ENCODE measurements around the gene SLC25A26. TPM values are rescaled to one million over a fixed set of nuclear protein-coding genes. Genes with fewer than 3 reads are reported as not detected.

SLC25A26 gene
- total and polyA plus RNA-seq, 4 donors = 19.8 to 23.4 (median 22.5) TPM

- no peaks in the 10 kb centered on the region for H3K27me3 ChIP-seq (ENCODE audit: control insufficient read depth, insufficient read depth, low read length)
- WGBS (ENCODE audit: insufficient coverage) = 80% methylated on average over 2 of the region's 2 CpGs
- H3K36me3 ChIP-seq (ENCODE audit: control insufficient read depth, insufficient read depth, low read length) = peaks cover 38% of the 10 kb centered on the region
- H3K4me1 ChIP-seq (ENCODE audit: control insufficient read depth, insufficient read depth, low read length) = peaks cover 27% of the 10 kb centered on the region
- H3K27ac ChIP-seq (ENCODE audit: low read depth, low read length) = peak overlapping the region; percentile 29
- no peaks in the 10 kb centered on the region for H3K9me3 ChIP-seq (ENCODE audit: control insufficient read depth, insufficient read depth, low read length)
- no peak overlapping the region for H3K4me3 ChIP-seq (ENCODE audit: low read depth, low read length)
- no peak for DNase-seq (ENCODE audit: low read depth in 4 of 6, low spot score in 6 of 6)
Measured at GRCh38 chr3:66392966-66393332, 172.1 kb downstream of the SLC25A26 start.

GRCh38 chr3:66393333-66394005, 172.7 kb downstream of the SLC25A26 start:
- Histone ChIP-seq H3K4me3 (ENCODE audit: low read depth, low read length) (no peak overlapping the region), H3K27me3 (ENCODE audit: control insufficient read depth, insufficient read depth, low read length) (no peaks in the 10 kb centered on the region), H3K36me3 (ENCODE audit: control insufficient read depth, insufficient read depth, low read length) (peaks cover 41% of the 10 kb centered on the region), H3K27ac (ENCODE audit: low read depth, low read length) (peak overlapping the region; percentile 68), H3K9me3 (ENCODE audit: control insufficient read depth, insufficient read depth, low read length) (no peaks in the 10 kb centered on the region), H3K4me1 (ENCODE audit: control insufficient read depth, insufficient read depth, low read length) (peaks cover 31% of the 10 kb centered on the region)
- DNase-seq (ENCODE audit: low read depth in 4 of 6, low spot score in 6 of 6) = peak in 1 of 6 donors; percentile 62
- 58% methylated on average over 5 of the region's 13 CpGs for WGBS (ENCODE audit: insufficient coverage)

- WGBS (ENCODE audit: insufficient coverage) = 53% methylated on average over 10 of the region's 12 CpGs
- Histone ChIP-seq H3K27ac (ENCODE audit: low read depth, low read length) (peak overlapping the region; percentile 68), H3K4me3 (ENCODE audit: low read depth, low read length) (no peak overlapping the region), H3K4me1 (ENCODE audit: control insufficient read depth, insufficient read depth, low read length) (peaks cover 39% of the 10 kb centered on the region), H3K27me3 (ENCODE audit: control insufficient read depth, insufficient read depth, low read length) (no peaks in the 10 kb centered on the region), H3K36me3 (ENCODE audit: control insufficient read depth, insufficient read depth, low read length) (peaks cover 48% of the 10 kb centered on the region), H3K9me3 (ENCODE audit: control insufficient read depth, insufficient read depth, low read length) (no peaks in the 10 kb centered on the region)
- DNase-seq (ENCODE audit: low read depth in 4 of 6, low spot score in 6 of 6) = no peak
Measured at GRCh38 chr3:66394019-66394752, 173.4 kb downstream of the SLC25A26 start.

- Histone ChIP-seq H3K27me3 (ENCODE audit: control insufficient read depth, insufficient read depth, low read length) (no peaks in the 10 kb centered on the region), H3K4me3 (ENCODE audit: low read depth, low read length) (no peak overlapping the region), H3K36me3 (ENCODE audit: control insufficient read depth, insufficient read depth, low read length) (peaks cover 54% of the 10 kb centered on the region), H3K27ac (ENCODE audit: low read depth, low read length) (no peak overlapping the region), H3K9me3 (ENCODE audit: control insufficient read depth, insufficient read depth, low read length) (no peaks in the 10 kb centered on the region), H3K4me1 (ENCODE audit: control insufficient read depth, insufficient read depth, low read length) (peaks cover 44% of the 10 kb centered on the region)
- WGBS (ENCODE audit: insufficient coverage) = 71% methylated on average over 8 of the region's 8 CpGs
- DNase-seq (ENCODE audit: low read depth in 4 of 6, low spot score in 6 of 6) = peak in 1 of 6 donors; percentile 45
Measured at GRCh38 chr3:66394753-66395249, 174.0 kb downstream of the SLC25A26 start.

GRCh38 chr3:66395635-66396034, 174.8 kb downstream of the SLC25A26 start:
- DNase-seq (ENCODE audit: low read depth in 4 of 6, low spot score in 6 of 6) = no peak
- Histone ChIP-seq H3K36me3 (ENCODE audit: control insufficient read depth, insufficient read depth, low read length) (peaks cover 60% of the 10 kb centered on the region), H3K4me1 (ENCODE audit: control insufficient read depth, insufficient read depth, low read length) (peaks cover 52% of the 10 kb centered on the region)

GRCh38 chr3:66396161-66396760, 175.5 kb downstream of the SLC25A26 start:
- Histone ChIP-seq H3K27me3 (ENCODE audit: control insufficient read depth, insufficient read depth, low read length) (no peaks in the 10 kb centered on the region), H3K36me3 (ENCODE audit: control insufficient read depth, insufficient read depth, low read length) (peaks cover 63% of the 10 kb centered on the region), H3K4me1 (ENCODE audit: control insufficient read depth, insufficient read depth, low read length) (peaks cover 58% of the 10 kb centered on the region), H3K27ac (ENCODE audit: low read depth, low read length) (no peak overlapping the region), H3K4me3 (ENCODE audit: low read depth, low read length) (no peak overlapping the region), H3K9me3 (ENCODE audit: control insufficient read depth, insufficient read depth, low read length) (no peaks in the 10 kb centered on the region)
- WGBS (ENCODE audit: insufficient coverage) = 96% methylated on average over 12 of the region's 13 CpGs
- no peak for DNase-seq (ENCODE audit: low read depth in 4 of 6, low spot score in 6 of 6)

More at GRCh38 chr3:66395635-66396034, 174.8 kb downstream of the SLC25A26 start:
- 79% methylated on average over 10 of the region's 10 CpGs for WGBS (ENCODE audit: insufficient coverage)
- Histone ChIP-seq H3K27ac (ENCODE audit: low read depth, low read length) (no peak overlapping the region), H3K27me3 (ENCODE audit: control insufficient read depth, insufficient read depth, low read length) (no peaks in the 10 kb centered on the region), H3K4me3 (ENCODE audit: low read depth, low read length) (no peak overlapping the region), H3K9me3 (ENCODE audit: control insufficient read depth, insufficient read depth, low read length) (no peaks in the 10 kb centered on the region)

- no peaks in the 10 kb centered on the region for H3K27me3 ChIP-seq (ENCODE audit: control insufficient read depth, insufficient read depth, low read length)
- no peak overlapping the region for H3K4me3 ChIP-seq (ENCODE audit: low read depth, low read length)
- H3K27ac ChIP-seq (ENCODE audit: low read depth, low read length) = no peak overlapping the region
- 87% methylated on average over 8 of the region's 9 CpGs for WGBS (ENCODE audit: insufficient coverage)
- H3K9me3 ChIP-seq (ENCODE audit: control insufficient read depth, insufficient read depth, low read length) = no peaks in the 10 kb centered on the region
- no peak for DNase-seq (ENCODE audit: low read depth in 4 of 6, low spot score in 6 of 6)
- H3K4me1 ChIP-seq (ENCODE audit: control insufficient read depth, insufficient read depth, low read length) = peaks cover 64% of the 10 kb centered on the region
- H3K36me3 ChIP-seq (ENCODE audit: control insufficient read depth, insufficient read depth, low read length) = peaks cover 64% of the 10 kb centered on the region
Measured at GRCh38 chr3:66396888-66397287, 176.1 kb downstream of the SLC25A26 start.

GRCh38 chr3:66397745-66398144, 176.9 kb downstream of the SLC25A26 start:
- DNase-seq (ENCODE audit: low read depth in 4 of 6, low spot score in 6 of 6) = no peak
- H3K4me1 ChIP-seq (ENCODE audit: control insufficient read depth, insufficient read depth, low read length) = peaks cover 73% of the 10 kb centered on the region
- H3K27me3 ChIP-seq (ENCODE audit: control insufficient read depth, insufficient read depth, low read length) = no peaks in the 10 kb centered on the region
- no peak overlapping the region for H3K27ac ChIP-seq (ENCODE audit: low read depth, low read length)
- H3K36me3 ChIP-seq (ENCODE audit: control insufficient read depth, insufficient read depth, low read length) = peaks cover 67% of the 10 kb centered on the region
- no peak overlapping the region for H3K4me3 ChIP-seq (ENCODE audit: low read depth, low read length)
- no peaks in the 10 kb centered on the region for H3K9me3 ChIP-seq (ENCODE audit: control insufficient read depth, insufficient read depth, low read length)
- 45% methylated on average over 2 of the region's 2 CpGs for WGBS (ENCODE audit: insufficient coverage)

GRCh38 chr3:66398228-66399025, 177.6 kb downstream of the SLC25A26 start:
- 35% methylated on average over 8 of the region's 9 CpGs for WGBS (ENCODE audit: insufficient coverage)
- peaks cover 68% of the 10 kb centered on the region for H3K36me3 ChIP-seq (ENCODE audit: control insufficient read depth, insufficient read depth, low read length)
- peak overlapping the region; percentile 17 for H3K27ac ChIP-seq (ENCODE audit: low read depth, low read length)
- H3K4me1 ChIP-seq (ENCODE audit: control insufficient read depth, insufficient read depth, low read length) = peaks cover 76% of the 10 kb centered on the region
- peak in 2 of 6 donors; percentile 81 to 89 for DNase-seq (ENCODE audit: low read depth in 4 of 6, low spot score in 6 of 6)
- no peaks in the 10 kb centered on the region for H3K27me3 ChIP-seq (ENCODE audit: control insufficient read depth, insufficient read depth, low read length)
- no peak overlapping the region for H3K4me3 ChIP-seq (ENCODE audit: low read depth, low read length)
- H3K9me3 ChIP-seq (ENCODE audit: control insufficient read depth, insufficient read depth, low read length) = no peaks in the 10 kb centered on the region
